Calu3 (cell line): ENCODE results near the gene FOXN3. TPM values are rescaled to one million over a fixed set of nuclear protein-coding genes. Genes with fewer than 3 reads are reported as not detected.

Source experiments
- BruUV-seq: library from RNA; stranded (reverse); fragments of 400-500 nt; replicated peaks from 2 replicates; lab custom pipeline; 2021; lab: Mats Ljungman, UMichigan
- CTCF ChIA-PET: fragments of 300-600 bp; sonication (Branson Sonifier 250); formaldehyde crosslinking; loops from one replicate; lab custom pipeline; 2022; ENCODE audit warnings: antibody characterized with exemption; lab: Charles Lee
- DNase-seq: peaks from one replicate; pipeline ENCODE4 v3.0.0; 2022
- H3K27ac Mint-ChIP-seq: one replicate; pipeline ENCODE4 v1.8.0; 2022; ENCODE audit warnings: mixed read lengths; ENCODE audit not compliant: unreplicated experiment
- H3K27me3 Mint-ChIP-seq: one replicate; pipeline ENCODE4 v1.8.0; 2022; ENCODE audit warnings: mixed read lengths; ENCODE audit not compliant: unreplicated experiment
- H3K36me3 Mint-ChIP-seq: one replicate; pipeline ENCODE4 v1.8.0; 2022; ENCODE audit warnings: mild to moderate bottlenecking, moderate library complexity, mixed read lengths; ENCODE audit not compliant: insufficient read depth, unreplicated experiment
- H3K4me1 Mint-ChIP-seq: one replicate; pipeline ENCODE4 v1.8.0; 2022; ENCODE audit warnings: mild to moderate bottlenecking, low read depth, mixed read lengths; ENCODE audit not compliant: unreplicated experiment
- H3K4me3 Mint-ChIP-seq: one replicate; pipeline ENCODE4 v1.8.0; 2022; ENCODE audit warnings: mild to moderate bottlenecking, low read depth, moderate library complexity, mixed read lengths; ENCODE audit not compliant: unreplicated experiment
- H3K9me3 Mint-ChIP-seq: one replicate; pipeline ENCODE4 v1.8.0; 2022; ENCODE audit warnings: low read depth, mixed read lengths; ENCODE audit not compliant: unreplicated experiment
- intact Hi-C: fragments of 100-400 bp; cut with micrococcal nuclease; formaldehyde crosslinking; loops from one replicate; pipeline ENCODE4 v1.10.0; 2022; ENCODE audit not compliant: unreplicated experiment
- total RNA-seq: library from RNA; stranded (reverse); gene quantifications from 2 replicates; pipeline ENCODE4 v1.2.3, GENCODE V29; 2022
- TF ChIP-seq, protein P1 (sequence below): fragments of 200-600 bp; IDR thresholded peaks from one replicate; pipeline ENCODE4 v1.8.0; 2022; ENCODE audit warnings: antibody characterized with exemption; ENCODE audit not compliant: unreplicated experiment

Gene FOXN3
- total RNA-seq, 1 experiment from 2014 or later: 11.8 TPM

DNA sequence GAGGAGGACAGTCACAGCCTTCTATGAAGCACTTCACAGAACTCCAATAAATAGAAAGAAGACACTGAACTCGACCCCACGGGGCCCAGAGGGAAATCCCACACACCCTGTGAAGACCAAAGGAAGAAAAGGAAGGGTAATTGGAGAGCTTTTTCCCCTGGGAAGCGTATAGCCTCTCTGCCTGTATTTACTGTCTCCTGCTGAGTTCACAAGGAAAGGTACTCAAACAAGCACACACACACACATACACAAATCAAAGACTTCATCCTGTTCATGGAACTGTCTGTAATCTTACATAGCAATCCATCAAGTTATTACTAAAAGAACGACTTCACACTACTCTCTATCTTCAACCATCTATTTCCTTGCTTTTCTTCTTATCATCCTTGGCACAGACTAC, 15.3 kb downstream of the FOXN3 start:
- Mint-ChIP-seq H3K27ac (no peak overlapping the region), H3K36me3 (no peaks in the 10 kb centered on the region), H3K4me3 (no peak overlapping the region), H3K9me3 (no peaks in the 10 kb centered on the region), H3K27me3 (no peaks in the 10 kb centered on the region), H3K4me1 (no peaks in the 10 kb centered on the region)
- DNase-seq: no peak
- intact Hi-C loops: no loop called here
- CTCF ChIA-PET: no interaction called here
- BruUV-seq: no TSS peak
- TF ChIP-seq, protein P1, sequence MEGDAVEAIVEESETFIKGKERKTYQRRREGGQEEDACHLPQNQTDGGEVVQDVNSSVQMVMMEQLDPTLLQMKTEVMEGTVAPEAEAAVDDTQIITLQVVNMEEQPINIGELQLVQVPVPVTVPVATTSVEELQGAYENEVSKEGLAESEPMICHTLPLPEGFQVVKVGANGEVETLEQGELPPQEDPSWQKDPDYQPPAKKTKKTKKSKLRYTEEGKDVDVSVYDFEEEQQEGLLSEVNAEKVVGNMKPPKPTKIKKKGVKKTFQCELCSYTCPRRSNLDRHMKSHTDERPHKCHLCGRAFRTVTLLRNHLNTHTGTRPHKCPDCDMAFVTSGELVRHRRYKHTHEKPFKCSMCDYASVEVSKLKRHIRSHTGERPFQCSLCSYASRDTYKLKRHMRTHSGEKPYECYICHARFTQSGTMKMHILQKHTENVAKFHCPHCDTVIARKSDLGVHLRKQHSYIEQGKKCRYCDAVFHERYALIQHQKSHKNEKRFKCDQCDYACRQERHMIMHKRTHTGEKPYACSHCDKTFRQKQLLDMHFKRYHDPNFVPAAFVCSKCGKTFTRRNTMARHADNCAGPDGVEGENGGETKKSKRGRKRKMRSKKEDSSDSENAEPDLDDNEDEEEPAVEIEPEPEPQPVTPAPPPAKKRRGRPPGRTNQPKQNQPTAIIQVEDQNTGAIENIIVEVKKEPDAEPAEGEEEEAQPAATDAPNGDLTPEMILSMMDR: no peak

DNA sequence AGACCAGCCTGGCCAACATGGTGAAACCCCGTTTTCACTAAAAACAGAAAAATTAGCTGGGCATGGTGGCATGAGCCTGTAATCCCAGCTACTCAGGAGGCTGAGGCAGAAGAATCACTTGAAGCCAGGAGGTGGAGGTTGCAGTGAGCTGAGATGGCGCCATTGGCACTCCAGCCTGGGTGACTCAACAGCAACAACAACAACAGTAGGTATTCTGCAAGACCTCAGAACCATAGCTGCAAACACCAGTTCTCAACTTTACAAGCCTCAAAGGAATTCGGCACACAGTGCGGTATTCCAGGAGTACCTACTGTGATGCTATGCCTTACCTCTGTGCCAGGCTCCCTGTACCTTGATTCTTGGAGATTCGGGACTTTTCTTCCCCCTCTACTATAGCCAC, 15.8 kb downstream of the FOXN3 start:
- no peak overlapping the region for H3K27ac Mint-ChIP-seq
- no peaks in the 10 kb centered on the region for H3K36me3 Mint-ChIP-seq
- no peaks in the 10 kb centered on the region for H3K9me3 Mint-ChIP-seq
- H3K4me1 Mint-ChIP-seq: no peaks in the 10 kb centered on the region
- CTCF ChIA-PET: no interaction called here
- BruUV-seq: no TSS peak
- TF ChIP-seq, protein P1: no peak
- no peak for DNase-seq
- intact Hi-C loops: no loop called here
- H3K4me3 Mint-ChIP-seq: no peak overlapping the region
- no peaks in the 10 kb centered on the region for H3K27me3 Mint-ChIP-seq

DNA sequence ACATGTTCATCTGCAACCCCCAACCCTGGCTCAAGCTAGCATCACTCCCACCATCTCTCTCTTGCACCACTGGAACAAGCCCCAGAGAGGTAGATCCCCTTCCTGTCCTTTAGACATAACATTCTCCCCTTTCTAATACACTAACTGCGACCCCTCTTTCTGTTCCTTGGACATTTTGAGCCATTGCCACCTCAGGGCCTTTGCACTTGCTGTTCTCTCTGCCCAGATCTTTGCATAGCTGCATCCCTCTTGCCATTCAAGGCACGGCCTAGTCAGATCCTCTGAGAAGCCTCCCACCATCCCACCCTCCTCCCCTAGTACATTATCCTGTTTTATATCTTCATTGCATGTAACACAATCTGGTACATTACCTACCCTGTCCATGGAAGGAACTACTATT, 16.5 kb downstream of the FOXN3 start:
- no peaks in the 10 kb centered on the region for H3K9me3 Mint-ChIP-seq
- no peaks in the 10 kb centered on the region for H3K36me3 Mint-ChIP-seq
- H3K4me1 Mint-ChIP-seq: no peaks in the 10 kb centered on the region
- no peak overlapping the region for H3K27ac Mint-ChIP-seq
- no TSS peak for BruUV-seq
- no peaks in the 10 kb centered on the region for H3K27me3 Mint-ChIP-seq
- CTCF ChIA-PET: no interaction called here
- intact Hi-C loops: no loop called here
- TF ChIP-seq, protein P1: no peak
- no peak overlapping the region for H3K4me3 Mint-ChIP-seq
- no peak for DNase-seq

DNA sequence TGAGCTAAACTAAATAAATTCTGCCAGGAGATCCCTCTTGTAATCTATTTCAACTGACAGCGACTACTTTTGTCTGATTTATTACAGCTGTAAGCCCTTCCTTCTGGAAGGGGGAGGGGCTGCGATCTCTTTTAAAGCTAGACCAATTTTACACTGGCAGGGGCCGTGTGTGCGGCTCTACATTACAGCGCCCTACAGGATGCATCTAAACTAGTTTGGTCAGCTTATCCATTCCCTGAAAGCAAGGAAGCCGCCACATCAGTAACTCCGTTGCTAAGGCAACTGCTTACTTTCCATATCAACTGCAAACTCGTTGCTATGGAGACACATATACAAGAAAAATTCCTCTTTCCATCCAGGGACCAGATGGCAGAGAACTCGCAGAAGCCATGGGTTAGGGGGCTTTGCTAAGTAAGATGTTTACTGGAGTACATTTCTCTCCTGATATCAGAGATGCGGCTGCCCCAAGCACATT, 17.4 kb downstream of the FOXN3 start:
- TF ChIP-seq, protein P1: no peak
- Mint-ChIP-seq H3K27me3 (no peaks in the 10 kb centered on the region), H3K4me3 (no peak overlapping the region), H3K4me1 (no peaks in the 10 kb centered on the region), H3K36me3 (no peaks in the 10 kb centered on the region), H3K9me3 (no peaks in the 10 kb centered on the region), H3K27ac (no peak overlapping the region)
- CTCF ChIA-PET: no interaction called here
- DNase-seq: no peak
- no TSS peak for BruUV-seq
- intact Hi-C loops: no loop called here
